Endothelial cell of umbilical vein (primary cell): ENCODE results near the gene FBXO40.
"Not testable (repeated sequence)": the region's sequence is repeated elsewhere in the genome, so short reads cannot be mapped to it uniquely, and the experiment has no call there.

Experiments used
- CTCF ChIP-seq, 2 donors: IDR thresholded peaks; 1 replicate in 1 of 2; 2 replicates in 1 of 2; pipeline ENCODE4 v1.5.1; 2011; ENCODE audit warnings: low read length in 2 of 2, mild to moderate bottlenecking in 2 of 2, moderate library complexity in 2 of 2, control low read depth in 1 of 2, inconsistent platforms in 1 of 2, low read depth in 1 of 2; ENCODE audit not compliant: insufficient read depth in 1 of 2; ENCODE audit errors: extremely low read depth in 1 of 2
- EZH2 ChIP-seq: IDR thresholded peaks from 2 replicates; pipeline ENCODE4 v1.6.1; 2012; ENCODE audit warnings: borderline replicate concordance, low read depth, mild to moderate bottlenecking, moderate library complexity, low read length, inconsistent platforms; ENCODE audit not compliant: severe bottlenecking
- FOS ChIP-seq: IDR thresholded peaks from 2 replicates; pipeline ENCODE4 v1.6.1; 2011; ENCODE audit warnings: mild to moderate bottlenecking, low read length, moderate library complexity, borderline replicate concordance; ENCODE audit not compliant: insufficient read depth
- JUN ChIP-seq: IDR thresholded peaks from 2 replicates; pipeline ENCODE4 v1.6.1; 2011; ENCODE audit warnings: borderline replicate concordance, low read depth; ENCODE audit not compliant: insufficient read length, insufficient read depth
- MYC ChIP-seq: IDR thresholded peaks from one replicate; pipeline ENCODE4 v1.6.1; 2011; ENCODE audit warnings: mild to moderate bottlenecking, low read depth, low read length
- POLR2A ChIP-seq: IDR thresholded peaks from 2 replicates; pipeline ENCODE4 v1.6.1; 2012; ENCODE audit warnings: low read depth, mild to moderate bottlenecking, control low read depth, low read length
- POLR2AphosphoS5 ChIP-seq: IDR thresholded peaks from 2 replicates; pipeline ENCODE4 v1.6.1; 2012; ENCODE audit warnings: low read depth, mild to moderate bottlenecking, control low read depth, low read length, moderate library complexity; ENCODE audit not compliant: insufficient read depth
- TF ChIP-seq, protein P1 (sequence below): IDR thresholded peaks from 2 replicates; pipeline ENCODE4 v1.6.1; 2011; ENCODE audit not compliant: insufficient read depth, insufficient read length

- TF ChIP-seq POLR2A; CTCF (IDR thresholded peaks at IDR 0.05; ENCODE audit: extremely low read depth in 1 of 2, insufficient read depth in 1 of 2, low read depth in 1 of 2, low read length in 2 of 2); FOS; POLR2AphosphoS5; EZH2; MYC; JUN: not testable (repeated sequence)
- TF ChIP-seq, protein P1, sequence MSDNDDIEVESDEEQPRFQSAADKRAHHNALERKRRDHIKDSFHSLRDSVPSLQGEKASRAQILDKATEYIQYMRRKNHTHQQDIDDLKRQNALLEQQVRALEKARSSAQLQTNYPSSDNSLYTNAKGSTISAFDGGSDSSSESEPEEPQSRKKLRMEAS: not testable (repeated sequence)
Observed at GRCh38 chr3:121593806-121594205, 627 bp downstream of the FBXO40 start.
